Endothelial cell of umbilical vein (primary cell): ENCODE data around the gene E2F4.
A peak's percentile ranks its signal among the peaks of the same experiment; 100 is the strongest.

Experiments
- EZH2 ChIP-seq: IDR thresholded peaks from 2 replicates; pipeline ENCODE4 v1.6.1; 2012; ENCODE audit warnings: borderline replicate concordance, low read depth, mild to moderate bottlenecking, moderate library complexity, low read length, inconsistent platforms; ENCODE audit not compliant: severe bottlenecking
- FOS ChIP-seq: IDR thresholded peaks from 2 replicates; pipeline ENCODE4 v1.6.1; 2011; ENCODE audit warnings: mild to moderate bottlenecking, low read length, moderate library complexity, borderline replicate concordance; ENCODE audit not compliant: insufficient read depth
- JUN ChIP-seq: IDR thresholded peaks from 2 replicates; pipeline ENCODE4 v1.6.1; 2011; ENCODE audit warnings: borderline replicate concordance, low read depth; ENCODE audit not compliant: insufficient read length, insufficient read depth
- MYC ChIP-seq: IDR thresholded peaks from one replicate; pipeline ENCODE4 v1.6.1; 2011; ENCODE audit warnings: mild to moderate bottlenecking, low read depth, low read length
- POLR2A ChIP-seq: IDR thresholded peaks from 2 replicates; pipeline ENCODE4 v1.6.1; 2012; ENCODE audit warnings: low read depth, mild to moderate bottlenecking, control low read depth, low read length
- POLR2AphosphoS5 ChIP-seq: IDR thresholded peaks from 2 replicates; pipeline ENCODE4 v1.6.1; 2012; ENCODE audit warnings: low read depth, mild to moderate bottlenecking, control low read depth, low read length, moderate library complexity; ENCODE audit not compliant: insufficient read depth
- TF ChIP-seq, protein P1 (sequence below), 2 donors: IDR thresholded peaks; 1 replicate in 1 of 2; 2 replicates in 1 of 2; pipeline ENCODE4 v1.5.1; 2011; ENCODE audit warnings: low read length in 2 of 2, mild to moderate bottlenecking in 2 of 2, moderate library complexity in 2 of 2, control low read depth in 1 of 2, inconsistent platforms in 1 of 2, low read depth in 1 of 2; ENCODE audit not compliant: insufficient read depth in 1 of 2; ENCODE audit errors: extremely low read depth in 1 of 2
- TF ChIP-seq, protein P2 (sequence below): IDR thresholded peaks from 2 replicates; pipeline ENCODE4 v1.6.1; 2011; ENCODE audit not compliant: insufficient read depth, insufficient read length

DNA sequence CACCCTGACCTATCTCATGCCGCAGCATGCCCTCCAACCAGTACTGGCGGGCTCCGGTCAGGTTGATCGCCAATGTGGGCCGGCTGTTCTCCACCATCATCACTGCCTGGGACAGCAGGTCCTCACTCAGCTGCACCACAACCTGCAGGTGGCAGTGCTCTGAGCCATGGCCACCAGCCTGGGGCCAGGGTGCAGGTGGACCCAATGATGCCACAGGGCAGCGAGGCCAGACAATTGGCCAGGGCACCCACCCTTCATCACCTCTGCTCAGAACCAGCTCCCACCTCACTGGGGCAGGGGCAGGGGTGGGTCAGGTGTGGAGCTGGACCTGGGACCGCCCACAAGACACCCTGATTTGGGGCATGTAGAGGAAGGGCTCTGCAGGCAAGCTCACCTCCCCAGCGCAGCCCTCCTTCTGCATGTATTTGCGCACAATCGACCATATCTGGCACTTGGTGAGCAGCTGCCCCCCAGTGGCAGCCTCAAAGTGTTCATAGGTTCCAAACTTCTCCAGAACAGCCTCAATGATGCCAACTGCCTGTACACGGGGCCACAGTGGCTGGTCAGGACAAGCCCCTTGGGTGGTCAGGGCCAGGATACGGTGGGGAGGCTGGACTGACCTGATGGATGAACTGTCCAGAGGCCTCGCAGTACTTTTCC, 12.4 kb upstream of the E2F4 start:
- TF ChIP-seq, protein P1, sequence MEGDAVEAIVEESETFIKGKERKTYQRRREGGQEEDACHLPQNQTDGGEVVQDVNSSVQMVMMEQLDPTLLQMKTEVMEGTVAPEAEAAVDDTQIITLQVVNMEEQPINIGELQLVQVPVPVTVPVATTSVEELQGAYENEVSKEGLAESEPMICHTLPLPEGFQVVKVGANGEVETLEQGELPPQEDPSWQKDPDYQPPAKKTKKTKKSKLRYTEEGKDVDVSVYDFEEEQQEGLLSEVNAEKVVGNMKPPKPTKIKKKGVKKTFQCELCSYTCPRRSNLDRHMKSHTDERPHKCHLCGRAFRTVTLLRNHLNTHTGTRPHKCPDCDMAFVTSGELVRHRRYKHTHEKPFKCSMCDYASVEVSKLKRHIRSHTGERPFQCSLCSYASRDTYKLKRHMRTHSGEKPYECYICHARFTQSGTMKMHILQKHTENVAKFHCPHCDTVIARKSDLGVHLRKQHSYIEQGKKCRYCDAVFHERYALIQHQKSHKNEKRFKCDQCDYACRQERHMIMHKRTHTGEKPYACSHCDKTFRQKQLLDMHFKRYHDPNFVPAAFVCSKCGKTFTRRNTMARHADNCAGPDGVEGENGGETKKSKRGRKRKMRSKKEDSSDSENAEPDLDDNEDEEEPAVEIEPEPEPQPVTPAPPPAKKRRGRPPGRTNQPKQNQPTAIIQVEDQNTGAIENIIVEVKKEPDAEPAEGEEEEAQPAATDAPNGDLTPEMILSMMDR (IDR thresholded peaks at IDR 0.05; ENCODE audit: extremely low read depth in 1 of 2, insufficient read depth in 1 of 2, low read depth in 1 of 2, low read length in 2 of 2): peak in 1 of 2 donors; percentile 20
- TF ChIP-seq EZH2 (no peak), POLR2A (no peak), MYC (no peak), POLR2AphosphoS5 (no peak), FOS (no peak), JUN (no peak)
- TF ChIP-seq, protein P2, sequence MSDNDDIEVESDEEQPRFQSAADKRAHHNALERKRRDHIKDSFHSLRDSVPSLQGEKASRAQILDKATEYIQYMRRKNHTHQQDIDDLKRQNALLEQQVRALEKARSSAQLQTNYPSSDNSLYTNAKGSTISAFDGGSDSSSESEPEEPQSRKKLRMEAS: no peak
